K562 (cell line): ENCODE measurements around the gene PSMB2. TPM values are rescaled to one million over a fixed set of nuclear protein-coding genes. Genes with fewer than 3 reads are reported as not detected.

Experiments
- ATAC-seq: fragments of 200-7000 bp; cut with Tn5 transposase; 3 replicates; pipeline ENCODE4 v1.9.1; 2020; ENCODE audit warnings: moderate library complexity
- BruUV-seq: library from RNA; stranded (reverse); fragments of 400-500 nt; replicated peaks from 2 replicates; lab custom pipeline; 2021; lab: Mats Ljungman, UMichigan
- CTCF ChIA-PET: fragments of 300-600 bp; formaldehyde crosslinking; extraction: SDS; loops from one replicate; lab custom pipeline; 2021; ENCODE audit warnings: low intra/inter-chr PET ratio; lab: Yijun Ruan, JAX
- POLR2A ChIA-PET: fragments of 300-600, 350-650 bp; sonication (Branson Sonifier 250); formaldehyde crosslinking; extraction: SDS; loops from one replicate; lab custom pipeline; 2021; ENCODE audit warnings: antibody characterized with exemption, inconsistent platforms; lab: Yijun Ruan, JAX
- DNase-seq, 4 experiments: peaks; one replicate each; pipeline versions ENCODE4 v3.0.0 to v3.0.0-alpha.2; 2011 to 2018; ENCODE audit warnings: low spot score in 3 of 4, mixed read lengths in 3 of 4; ENCODE audit errors: extremely low read depth in 1 of 4
- FAIRE-seq: peaks from 2 replicates; lab custom pipeline; 2011; peaks lifted over from hg19 to GRCh38; lab: Jason Lieb, UNC
- H2AFZ ChIP-seq: 2 replicates; pipeline ENCODE4 v1.6.0; 2011; ENCODE audit warnings: low read depth, low read length, control low read depth, inconsistent platforms
- H3K27ac ChIP-seq: fragments of 200-600 bp; 3 replicates; pipeline ENCODE4 v1.8.0; 2011; ENCODE audit warnings: low read depth, mild to moderate bottlenecking, control low read depth, inconsistent platforms, low read length, moderate library complexity, mixed read lengths; ENCODE audit errors: extremely low read depth
- H3K27me3 ChIP-seq, 2 experiments: fragments of 300-600 bp in 1 of 2; 2 replicates in 1 of 2; 3 replicates in 1 of 2; pipeline versions ENCODE4 v1.6.0 to v1.8.0; 2011; ENCODE audit warnings: inconsistent platforms in 2 of 2, low read length in 2 of 2, mild to moderate bottlenecking in 1 of 2, mixed read lengths in 1 of 2, moderate library complexity in 1 of 2; ENCODE audit not compliant: control insufficient read depth in 2 of 2, insufficient read depth in 2 of 2
- H3K36me3 ChIP-seq: fragments of 300-600 bp; 3 replicates; pipeline ENCODE4 v1.8.0; 2011; ENCODE audit warnings: mild to moderate bottlenecking, low read length, inconsistent platforms; ENCODE audit not compliant: control insufficient read depth, insufficient read depth
- H3K4me1 ChIP-seq, 2 experiments: fragments of 200-600 bp in 1 of 2; replicated peaks in 1 of 2; 2 replicates in 1 of 2; 3 replicates in 1 of 2; pipeline versions ENCODE4 v1.5.1 to v1.8.0; 2011; ENCODE audit warnings: inconsistent platforms in 2 of 2, low read length in 2 of 2, mild to moderate bottlenecking in 1 of 2, mixed read lengths in 1 of 2, moderate library complexity in 1 of 2; ENCODE audit not compliant: control insufficient read depth in 2 of 2, insufficient read depth in 2 of 2
- H3K4me2 ChIP-seq: 2 replicates; pipeline ENCODE4 v1.6.1; 2011; ENCODE audit warnings: low read length, control low read depth, inconsistent platforms, mixed read lengths; ENCODE audit not compliant: insufficient read depth
- H3K4me3 ChIP-seq: fragments of 200-600 bp; sonication (generic), shearing (Covaris generic); 2 replicates; pipeline ENCODE4 v1.5.1; 2016; ENCODE audit warnings: control low read depth, inconsistent platforms
- H3K79me2 ChIP-seq: fragments of 200-600 bp; 3 replicates; pipeline ENCODE4 v1.8.0; 2011; ENCODE audit warnings: low read length, inconsistent platforms; ENCODE audit not compliant: control insufficient read depth, insufficient read depth
- H3K9ac ChIP-seq, 2 experiments: 2 replicates each; pipeline versions ENCODE4 v1.6.0 to v1.6.1; 2011; ENCODE audit warnings: low read depth in 2 of 2, low read length in 2 of 2, control low read depth in 1 of 2, inconsistent platforms in 1 of 2, mild to moderate bottlenecking in 1 of 2, mixed read lengths in 1 of 2; ENCODE audit not compliant: insufficient read depth in 1 of 2
- H3K9me1 ChIP-seq: one replicate; pipeline ENCODE4 v1.6.0; 2011; ENCODE audit warnings: inconsistent platforms, mild to moderate bottlenecking, low read length, moderate library complexity; ENCODE audit not compliant: control insufficient read depth, insufficient read depth
- H3K9me3 ChIP-seq: replicated peaks from 2 replicates; pipeline ENCODE4 v1.5.1; 2011; ENCODE audit warnings: low read depth, low read length, inconsistent platforms; ENCODE audit not compliant: control insufficient read depth, insufficient read depth
- H4K20me1 ChIP-seq: replicated peaks from 2 replicates; pipeline ENCODE4 v1.6.1; 2011; ENCODE audit warnings: low read length, inconsistent platforms, mixed read lengths; ENCODE audit not compliant: control insufficient read depth, insufficient read depth
- GMEB1 ChIP-seq: fragments of 250-450 bp; sonication (Bioruptor Pico); IDR thresholded peaks from 2 replicates; pipeline ENCODE4 v1.4.0; 2020; ENCODE audit warnings: mild to moderate bottlenecking
- MAX ChIP-seq: sonication (generic); formaldehyde crosslinking; IDR thresholded peaks from 2 replicates; pipeline ENCODE4 v1.9.0; 2022; ENCODE audit warnings: mild to moderate bottlenecking, missing genetic modification reagents
- PHF21A ChIP-seq: fragments of 450-650 bp; IDR thresholded peaks from 2 replicates; pipeline ENCODE4 v1.6.1; 2017; ENCODE audit warnings: low read depth, borderline replicate concordance
- POLR2G ChIP-seq: fragments of 200-400 bp; formaldehyde crosslinking; IDR thresholded peaks from 2 replicates; pipeline ENCODE4 v1.6.1; 2017; ENCODE audit warnings: low read depth, mild to moderate bottlenecking, antibody characterized with exemption, low read length, moderate library complexity
- RFX5 ChIP-seq: IDR thresholded peaks from 2 replicates; pipeline ENCODE4 v1.6.1; 2011; ENCODE audit warnings: low read depth, mild to moderate bottlenecking, improper control_type of control experiment, low read length
- SP2 ChIP-seq: IDR thresholded peaks from 2 replicates; pipeline ENCODE4 v1.6.1; 2011; ENCODE audit warnings: mild to moderate bottlenecking, low read depth, low read length, moderate library complexity; ENCODE audit not compliant: poor library complexity, severe bottlenecking; ENCODE audit errors: extremely low read depth
- TEAD1 ChIP-seq, 2 experiments: fragments of 450-650 bp in 1 of 2; sonication (generic) in 1 of 2; formaldehyde crosslinking; IDR thresholded peaks; 2 replicates each; pipeline versions ENCODE4 v1.4.0 to v1.8.0; 2020 to 2022; ENCODE audit warnings: mild to moderate bottlenecking in 2 of 2, missing genetic modification reagents in 1 of 2
- ZNF311 ChIP-seq: fragments of 250-450 bp; sonication (Bioruptor Pico); IDR thresholded peaks from 2 replicates; pipeline ENCODE4 v1.4.0; 2020; ENCODE audit warnings: mild to moderate bottlenecking, moderate library complexity
- WGBS: fragments of 100-300 bp; shearing (Covaris generic); methylation state at CpG from one replicate; pipeline ENCODE4 v1.1.6; 2016; ENCODE audit warnings: low coverage, mixed read lengths; ENCODE audit not compliant: insufficient coverage; ENCODE audit errors: missing lambda C conversion rate; 5-methylcytosine and 5-hydroxymethylcytosine counted together
- in situ Hi-C: fragments of 300-500 bp; cut with MboI; formaldehyde crosslinking; loops from 4 replicates; pipeline ENCODE4 v1.15.0; 2018; ENCODE audit warnings: inconsistent platforms, mixed read lengths
- intact Hi-C: fragments of 100-400 bp; cut with micrococcal nuclease; formaldehyde crosslinking; loops from 2 replicates; pipeline ENCODE4 v1.14.2; 2022
- polyA plus RNA-seq, 8 experiments: library from polyadenylated mRNA; depleted of rRNA in 4 of 8; stranded (reverse) in 5 of 8; unstranded in 3 of 8; fragments of >200 nt; fragmentation: Nextera tagmentation in 2 of 8; fragmentation: Illumina TruSeq in 1 of 8; extraction: Ambion mirVana in 2 of 8; extraction: Trizol in 1 of 8; gene quantifications; 2 replicates each; pipeline versions ENCODE4 v1.2.1 to v1.2.3, GENCODE V29; 2011 to 2014; ENCODE audit warnings: inconsistent platforms in 1 of 8, missing spikeins in 1 of 8
- total RNA-seq, 7 experiments: library from RNA; depleted of rRNA in 6 of 7; stranded (reverse); fragments of >200 nt in 6 of 7; fragmentation: Illumina TruSeq in 2 of 7; extraction: Trizol in 2 of 7; gene quantifications; 2 replicates each; pipeline versions ENCODE4 v1.2.1 to v1.2.3, GENCODE V29; 2011 to 2021; ENCODE audit warnings: low replicate concordance in 1 of 7
- TF ChIP-seq, protein P1 (sequence below), 3 experiments: fragments of 200-800 bp in 1 of 3; fragments of 250-450 bp in 1 of 3; fragments of 450-650 bp in 1 of 3; sonication (Bioruptor Pico) in 1 of 3; sonication (Bioruptor generic) in 1 of 3; formaldehyde crosslinking in 1 of 3; IDR thresholded peaks; 2 replicates each; pipeline versions ENCODE4 v1.6.1 to v1.8.0; 2016 to 2022; ENCODE audit warnings: mild to moderate bottlenecking in 2 of 3, missing genetic modification characterization in 2 of 3, missing compliant biosample characterization in 1 of 3, moderate library complexity in 1 of 3
- TF ChIP-seq, protein P2 (sequence below): fragments of 450-650 bp; IDR thresholded peaks from 2 replicates; pipeline ENCODE4 v1.6.1; 2016
- TF ChIP-seq, protein P3 (sequence below): fragments of 250-450 bp; sonication (Bioruptor Pico); IDR thresholded peaks from 2 replicates; pipeline ENCODE4 v1.9.0; 2021; ENCODE audit warnings: mild to moderate bottlenecking

Gene PSMB2
- total and polyA plus RNA-seq, 9 of the 15 experiments (the other 6 are each of a cell fraction or from before 2014, with no cell fraction given) = 71.7 to 543 (median 165) TPM

DNA sequence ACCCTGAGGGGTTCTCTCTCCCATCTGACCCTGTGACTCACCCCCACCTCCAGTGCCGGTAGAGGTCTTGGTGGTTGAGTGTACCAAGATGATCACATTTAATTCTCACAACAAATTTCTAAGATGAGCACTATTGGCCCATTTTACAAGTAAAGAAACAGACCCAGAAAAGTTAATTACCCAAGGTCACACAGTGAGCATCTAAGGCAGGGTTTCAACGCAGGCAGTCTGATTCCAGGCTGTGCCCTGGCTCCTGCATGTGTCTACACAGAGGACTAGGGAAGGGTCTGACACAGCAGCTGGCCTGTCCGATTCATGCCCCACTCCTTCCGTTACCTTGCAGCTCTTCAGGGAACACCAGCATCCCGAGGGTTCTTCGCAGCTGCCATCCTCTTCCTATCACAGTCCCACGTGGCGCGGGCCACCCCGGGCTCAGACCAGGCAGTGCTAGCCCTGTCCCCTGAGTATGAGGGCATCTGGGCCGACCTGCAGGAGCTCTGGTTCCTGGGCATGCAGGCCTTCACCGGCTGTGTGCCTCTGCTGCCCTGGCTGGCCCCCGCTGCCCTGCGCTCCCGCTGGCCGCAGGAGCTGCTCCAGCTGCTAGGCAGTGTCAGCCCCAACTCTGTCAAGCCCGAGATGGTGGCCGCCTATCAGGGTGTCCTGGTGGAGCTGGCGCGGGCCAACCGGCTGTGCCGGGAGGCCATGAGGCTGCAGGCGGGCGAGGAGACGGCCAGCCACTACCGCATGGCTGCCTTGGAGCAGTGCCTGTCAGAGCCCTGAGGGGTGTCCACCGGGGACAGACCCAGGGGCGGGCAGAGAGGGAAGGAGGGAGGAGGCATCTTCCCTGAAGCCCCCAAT lies 76.2 kb downstream of the PSMB2 start:
- in situ Hi-C loops (loop anchor here (5.0 to 10.0 kb wide), 4 partner anchors 118 to 360 kb away; no protein-coding TSS in a partner anchor), intact Hi-C loops (loop anchor here (1.0 to 5.0 kb wide), 2 partner anchors 114 to 363 kb away; no protein-coding TSS in a partner anchor)
- Histone ChIP-seq H3K9me3 (no peaks in the 10 kb centered on the region), H3K9ac (peak overlapping the region in 1 of 2 experiments; percentile 46; a peak in 1 of 4 replicates), H2AFZ (no peak overlapping the region), H3K9me1 (no peaks in the 10 kb centered on the region), H3K27me3 (no peaks in the 10 kb centered on the region), H3K4me1 (peaks cover 0 to 25% of the 10 kb centered on the region in 2 experiments; a peak in 1 of 5 replicates), H3K27ac (no peak overlapping the region), H3K79me2 (no peaks in the 10 kb centered on the region), H3K4me2 (no peak overlapping the region), H3K36me3 (peaks cover 54% of the 10 kb centered on the region; the same call in 2 of the 3 replicates), H3K4me3 (no peak overlapping the region), H4K20me1 (peaks cover 23% of the 10 kb centered on the region; the same call in 1 of the 2 replicates)
- no TSS peak for BruUV-seq
- ChIA-PET POLR2A (interaction anchor here (0.6 to 1.6 kb wide), 9 partner anchors 13 to 633 kb away, joined by 3 to 13 read pairs (median 4); no protein-coding TSS in a partner anchor), CTCF (interaction anchor here (0.6 to 3.1 kb wide), 5 partner anchors 114 to 779 kb away, joined by 3 to 17 read pairs (median 4); no protein-coding TSS in a partner anchor)
- 84% methylated on average over 26 of the region's 28 CpGs for WGBS
- FAIRE-seq (no peak), ATAC-seq (no peak)
- TF ChIP-seq, protein P1, sequence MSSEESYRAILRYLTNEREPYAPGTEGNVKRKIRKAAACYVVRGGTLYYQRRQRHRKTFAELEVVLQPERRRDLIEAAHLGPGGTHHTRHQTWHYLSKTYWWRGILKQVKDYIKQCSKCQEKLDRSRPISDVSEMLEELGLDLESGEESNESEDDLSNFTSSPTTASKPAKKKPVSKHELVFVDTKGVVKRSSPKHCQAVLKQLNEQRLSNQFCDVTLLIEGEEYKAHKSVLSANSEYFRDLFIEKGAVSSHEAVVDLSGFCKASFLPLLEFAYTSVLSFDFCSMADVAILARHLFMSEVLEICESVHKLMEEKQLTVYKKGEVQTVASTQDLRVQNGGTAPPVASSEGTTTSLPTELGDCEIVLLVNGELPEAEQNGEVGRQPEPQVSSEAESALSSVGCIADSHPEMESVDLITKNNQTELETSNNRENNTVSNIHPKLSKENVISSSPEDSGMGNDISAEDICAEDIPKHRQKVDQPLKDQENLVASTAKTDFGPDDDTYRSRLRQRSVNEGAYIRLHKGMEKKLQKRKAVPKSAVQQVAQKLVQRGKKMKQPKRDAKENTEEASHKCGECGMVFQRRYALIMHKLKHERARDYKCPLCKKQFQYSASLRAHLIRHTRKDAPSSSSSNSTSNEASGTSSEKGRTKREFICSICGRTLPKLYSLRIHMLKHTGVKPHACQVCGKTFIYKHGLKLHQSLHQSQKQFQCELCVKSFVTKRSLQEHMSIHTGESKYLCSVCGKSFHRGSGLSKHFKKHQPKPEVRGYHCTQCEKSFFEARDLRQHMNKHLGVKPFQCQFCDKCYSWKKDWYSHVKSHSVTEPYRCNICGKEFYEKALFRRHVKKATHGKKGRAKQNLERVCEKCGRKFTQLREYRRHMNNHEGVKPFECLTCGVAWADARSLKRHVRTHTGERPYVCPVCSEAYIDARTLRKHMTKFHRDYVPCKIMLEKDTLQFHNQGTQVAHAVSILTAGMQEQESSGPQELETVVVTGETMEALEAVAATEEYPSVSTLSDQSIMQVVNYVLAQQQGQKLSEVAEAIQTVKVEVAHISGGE (CRISPR knock-in tag; IDR thresholded peaks at IDR 0.05) = no peak
- TF ChIP-seq PHF21A = no peak
- TF ChIP-seq ZNF311 (CRISPR knock-in tag) = no peak
- peak; percentile 24 for TF ChIP-seq MAX
- TF ChIP-seq GMEB1 (CRISPR knock-in tag) = no peak
- no peak for TF ChIP-seq SP2
- TF ChIP-seq, protein P2, sequence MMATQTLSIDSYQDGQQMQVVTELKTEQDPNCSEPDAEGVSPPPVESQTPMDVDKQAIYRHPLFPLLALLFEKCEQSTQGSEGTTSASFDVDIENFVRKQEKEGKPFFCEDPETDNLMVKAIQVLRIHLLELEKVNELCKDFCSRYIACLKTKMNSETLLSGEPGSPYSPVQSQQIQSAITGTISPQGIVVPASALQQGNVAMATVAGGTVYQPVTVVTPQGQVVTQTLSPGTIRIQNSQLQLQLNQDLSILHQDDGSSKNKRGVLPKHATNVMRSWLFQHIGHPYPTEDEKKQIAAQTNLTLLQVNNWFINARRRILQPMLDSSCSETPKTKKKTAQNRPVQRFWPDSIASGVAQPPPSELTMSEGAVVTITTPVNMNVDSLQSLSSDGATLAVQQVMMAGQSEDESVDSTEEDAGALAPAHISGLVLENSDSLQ = no peak
- no peak for TF ChIP-seq RFX5
- peak; percentile 43; the same call in 1 of the 2 replicates for TF ChIP-seq POLR2G
- TF ChIP-seq TEAD1 (CRISPR knock-in tag; IDR thresholded peaks at IDR 0.05) = 0 out of 4 replicates have a peak, but pooled peaks of 1 of the 2 experiments have one; percentile 48
- TF ChIP-seq, protein P3, sequence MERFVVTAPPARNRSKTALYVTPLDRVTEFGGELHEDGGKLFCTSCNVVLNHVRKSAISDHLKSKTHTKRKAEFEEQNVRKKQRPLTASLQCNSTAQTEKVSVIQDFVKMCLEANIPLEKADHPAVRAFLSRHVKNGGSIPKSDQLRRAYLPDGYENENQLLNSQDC (CRISPR knock-in tag) = no peak
- TF ChIP-seq, all 486 proteins: peak for 3
- no peak for DNase-seq
